ENCODE data around the gene KDM3A. TPM values are rescaled to one million over a fixed set of nuclear protein-coding genes. Genes with fewer than 3 reads are reported as not detected.

The KDM3A gene
- total and polyA plus RNA-seq, 2 experiments from 2014 or later, result 8.9 to 21.8 TPM

- Mint-ChIP-seq H3K27me3 (ENCODE audit: insufficient read depth, low read depth, poor library complexity) (peaks cover 11% of the 10 kb centered on the region), H3K9me3 (peaks cover 39% of the 10 kb centered on the region), H3K4me1 (no peaks in the 10 kb centered on the region), H3K27ac (no peak overlapping the region), H3K36me3 (ENCODE audit: low read depth) (peaks cover 24% of the 10 kb centered on the region), H3K4me3 (no peak overlapping the region)
- H4K20me1 ChIP-seq (replicated peaks; ENCODE audit: insufficient read depth), result no peaks in the 10 kb centered on the region
- H3K4me1 ChIP-seq (ENCODE audit: insufficient read depth), result no peaks in the 10 kb centered on the region
- no peak overlapping the region for H2AFZ ChIP-seq
- H3K27me3 ChIP-seq (ENCODE audit: insufficient read depth), result 0 out of 2 replicates have a peak, but pooled peaks cover 6% of the 10 kb centered on the region
- TF ChIP-seq, protein P1, sequence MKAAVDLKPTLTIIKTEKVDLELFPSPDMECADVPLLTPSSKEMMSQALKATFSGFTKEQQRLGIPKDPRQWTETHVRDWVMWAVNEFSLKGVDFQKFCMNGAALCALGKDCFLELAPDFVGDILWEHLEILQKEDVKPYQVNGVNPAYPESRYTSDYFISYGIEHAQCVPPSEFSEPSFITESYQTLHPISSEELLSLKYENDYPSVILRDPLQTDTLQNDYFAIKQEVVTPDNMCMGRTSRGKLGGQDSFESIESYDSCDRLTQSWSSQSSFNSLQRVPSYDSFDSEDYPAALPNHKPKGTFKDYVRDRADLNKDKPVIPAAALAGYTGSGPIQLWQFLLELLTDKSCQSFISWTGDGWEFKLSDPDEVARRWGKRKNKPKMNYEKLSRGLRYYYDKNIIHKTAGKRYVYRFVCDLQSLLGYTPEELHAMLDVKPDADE (IDR thresholded peaks at IDR 0.05), result no peak
- TF ChIP-seq EZH2phosphoT487 (IDR thresholded peaks at IDR 0.05; ENCODE audit: unreplicated experiment), result no peak
- TF ChIP-seq CREB1 (CRISPR knock-in tag; IDR thresholded peaks at IDR 0.05; ENCODE audit: low read depth), result no peak
- no peak for TF ChIP-seq REST (IDR thresholded peaks at IDR 0.05; ENCODE audit: unreplicated experiment)
- no peak for TF ChIP-seq POLR2AphosphoS5 (IDR thresholded peaks at IDR 0.05; ENCODE audit: low read depth)
- TF ChIP-seq JUNB (IDR thresholded peaks at IDR 0.05; ENCODE audit: unreplicated experiment), result no peak
- TF ChIP-seq CTCF (conservative IDR thresholded peaks at IDR 0.05; ENCODE audit: low read depth in 2 of 2), result no peak
- TF ChIP-seq ZNF114 (CRISPR knock-in tag; IDR thresholded peaks at IDR 0.05), result no peak
- no peak for TF ChIP-seq ZNF331 (CRISPR knock-in tag; IDR thresholded peaks at IDR 0.05; ENCODE audit: low read depth)
- TF ChIP-seq ZNF462 (CRISPR knock-in tag; IDR thresholded peaks at IDR 0.05), result no peak
- TF ChIP-seq STAT1 (IDR thresholded peaks at IDR 0.05; ENCODE audit: unreplicated experiment), result no peak
- no peak for TF ChIP-seq NANOG (IDR thresholded peaks at IDR 0.05; ENCODE audit: borderline replicate concordance)
- H3K27ac ChIP-seq (ENCODE audit: low read depth), result no peak overlapping the region
- ATAC-seq (no peak), DNase-seq (ENCODE audit: low spot score) (no peak)
- H3K9me2 ChIP-seq (ENCODE audit: insufficient read depth), result no peaks in the 10 kb centered on the region
- H3F3A ChIP-seq (replicated peaks; ENCODE audit: low read depth), result no peaks in the 10 kb centered on the region
- H3K4me2 ChIP-seq, result no peak overlapping the region
- peaks cover 12% of the 10 kb centered on the region; the same call in 1 of the 2 replicates for H3K36me3 ChIP-seq (ENCODE audit: insufficient read depth)
- H3K4me3 ChIP-seq, result no peak overlapping the region
- H3K79me2 ChIP-seq (replicated peaks; ENCODE audit: insufficient read depth), result no peaks in the 10 kb centered on the region
These were observed 5.6 kb upstream of the KDM3A start for GRCh38 chr2:86435531-86435930.
